GM12878 (cell line): ENCODE measurements around the gene C10orf90. TPM values are rescaled to one million over a fixed set of nuclear protein-coding genes. Genes with fewer than 3 reads are reported as not detected.

Experiments used
- ATAC-seq: fragments of 200-7000 bp; cut with Tn5 transposase; 3 replicates; pipeline ENCODE4 v1.9.1; 2020; ENCODE audit warnings: mild to moderate bottlenecking, moderate library complexity
- BruUV-seq: library from RNA; stranded (reverse); fragments of 400-500 nt; replicated peaks from 2 replicates; lab custom pipeline; 2021; lab: Mats Ljungman, UMichigan
- CTCF ChIA-PET: fragments of 300-600 bp; sonication (Branson Sonifier 250); formaldehyde crosslinking; extraction: SDS; loops from one replicate; lab custom pipeline; 2021; ENCODE audit warnings: inconsistent platforms; lab: Yijun Ruan, JAX
- POLR2A ChIA-PET: fragments of 350-600 bp; formaldehyde crosslinking; extraction: SDS; loops from one replicate; lab custom pipeline; 2021; ENCODE audit warnings: inconsistent platforms; lab: Charles Lee
- RAD21 ChIA-PET: fragments of 300-600 bp; sonication (Branson Sonifier 250); formaldehyde crosslinking; loops from one replicate; lab custom pipeline; 2023; ENCODE audit warnings: antibody characterized with exemption; ENCODE audit not compliant: unreplicated experiment; lab: Charles Lee
- SMC1A ChIA-PET: fragments of 300-600 bp; sonication (Branson Sonifier 250); formaldehyde crosslinking; loops from one replicate; lab custom pipeline; 2023; ENCODE audit not compliant: unreplicated experiment, uncharacterized antibody; lab: Charles Lee
- DNase-seq: peaks from one replicate; pipeline ENCODE4 v3.0.0-alpha.2; 2011; ENCODE audit warnings: low read depth, low spot score
- FAIRE-seq: peaks from 3 replicates; lab custom pipeline; 2011; peaks lifted over from hg19 to GRCh38; lab: Jason Lieb, UNC
- H2AFZ ChIP-seq: 2 replicates; pipeline ENCODE4 v1.6.0; 2011; ENCODE audit warnings: low read depth, low read length, control low read depth; ENCODE audit not compliant: control insufficient read depth
- H3K27ac ChIP-seq: 2 replicates; pipeline ENCODE4 v1.5.1; 2011; ENCODE audit warnings: control low read depth; ENCODE audit not compliant: control insufficient read depth, insufficient read depth
- H3K27me3 ChIP-seq, 2 experiments: replicated peaks in 1 of 2; 2 replicates each; pipeline versions ENCODE4 v1.6.0 to v1.6.1; 2011; ENCODE audit warnings: low read length in 1 of 2; ENCODE audit not compliant: control insufficient read depth in 2 of 2, insufficient read depth in 2 of 2
- H3K36me3 ChIP-seq, 2 experiments: 2 replicates each; pipeline ENCODE4 v1.5.1; 2011; ENCODE audit warnings: low read length in 1 of 2; ENCODE audit not compliant: control insufficient read depth in 2 of 2, insufficient read depth in 2 of 2
- H3K4me1 ChIP-seq: 2 replicates; pipeline ENCODE4 v1.6.1; 2011; ENCODE audit warnings: mild to moderate bottlenecking, low read length, moderate library complexity, mixed read lengths; ENCODE audit not compliant: control insufficient read depth, insufficient read depth
- H3K4me2 ChIP-seq: 2 replicates; pipeline ENCODE4 v1.6.0; 2011; ENCODE audit warnings: control low read depth; ENCODE audit not compliant: control insufficient read depth, insufficient read depth
- H3K4me3 ChIP-seq: fragments of 200-600 bp; sonication (generic); 2 replicates; pipeline ENCODE4 v1.5.1; 2016
- H3K79me2 ChIP-seq: 2 replicates; pipeline ENCODE4 v1.6.0; 2011; ENCODE audit warnings: low read length; ENCODE audit not compliant: control insufficient read depth, insufficient read depth
- H3K9ac ChIP-seq: 2 replicates; pipeline ENCODE4 v1.8.0; 2011; ENCODE audit warnings: low read length, control low read depth, mixed read lengths; ENCODE audit not compliant: control insufficient read depth, insufficient read depth
- H3K9me3 ChIP-seq: replicated peaks from 3 replicates; pipeline ENCODE4 v1.5.1; 2011; ENCODE audit warnings: mild to moderate bottlenecking, low read length; ENCODE audit not compliant: control insufficient read depth, insufficient read depth
- H4K20me1 ChIP-seq: 2 replicates; pipeline ENCODE4 v1.6.0; 2011; ENCODE audit not compliant: control insufficient read depth, insufficient read depth
- HDGF ChIP-seq: fragments of 450-650 bp; IDR thresholded peaks from 2 replicates; pipeline ENCODE4 v1.6.1; 2016; ENCODE audit warnings: antibody characterized with exemption
- MEF2A ChIP-seq: IDR thresholded peaks from 2 replicates; pipeline ENCODE4 v1.6.1; 2011; ENCODE audit warnings: low read depth, mild to moderate bottlenecking, low read length, moderate library complexity; ENCODE audit not compliant: insufficient read depth
- NFIC ChIP-seq: IDR thresholded peaks from 2 replicates; pipeline ENCODE4 v1.6.1; 2012; ENCODE audit warnings: low read depth, mild to moderate bottlenecking, inconsistent platforms, low read length, moderate library complexity
- NFXL1 ChIP-seq: fragments of 450-650 bp; IDR thresholded peaks from 2 replicates; pipeline ENCODE4 v1.6.1; 2017; ENCODE audit warnings: antibody characterized with exemption, mild to moderate bottlenecking, borderline replicate concordance
- ZBTB33 ChIP-seq: fragments of 450-650 bp; IDR thresholded peaks from 2 replicates; pipeline ENCODE4 v1.6.1; 2017; ENCODE audit warnings: mild to moderate bottlenecking
- ZNF687 ChIP-seq: fragments of 450-650 bp; IDR thresholded peaks from 2 replicates; pipeline ENCODE4 v1.6.1; 2017; ENCODE audit warnings: mild to moderate bottlenecking, moderate library complexity
- WGBS: methylation state at CpG from one replicate; pipeline ENCODE4 v1.1.6; 2016; ENCODE audit warnings: low lambda C conversion rate; ENCODE audit not compliant: insufficient replicate concordance, insufficient coverage; ENCODE audit errors: missing lambda C conversion rate; 5-methylcytosine and 5-hydroxymethylcytosine counted together
- in situ Hi-C: fragments of 300-500 bp; cut with MboI; formaldehyde crosslinking; loops from 9 replicates; pipeline ENCODE4 v1.14.3; 2018; ENCODE audit warnings: mixed read lengths
- intact Hi-C: fragments of 100-400 bp; cut with micrococcal nuclease; formaldehyde crosslinking; loops from one replicate; pipeline ENCODE4 v1.14.2; 2022; ENCODE audit not compliant: unreplicated experiment
- polyA plus RNA-seq, 11 experiments: library from polyadenylated mRNA; depleted of rRNA in 4 of 11; unstranded in 6 of 11; stranded (reverse) in 5 of 11; fragments of >200 nt; fragmentation: Nextera tagmentation in 4 of 11; fragmentation: Illumina TruSeq in 1 of 11; extraction: Ambion mirVana in 4 of 11; extraction: Trizol in 1 of 11; gene quantifications; 1 replicate in 1 of 11; 2 replicates in 10 of 11; pipeline versions ENCODE4 v1.2.1 to v1.2.3, GENCODE V29; 2011 to 2016; ENCODE audit warnings: inconsistent platforms in 2 of 11, missing spikeins in 2 of 11, low read depth in 1 of 11
- total RNA-seq, 4 experiments: library from RNA; depleted of rRNA in 3 of 4; stranded (reverse); fragments of >200 nt in 3 of 4; fragmentation: Illumina TruSeq in 1 of 4; extraction: Trizol in 1 of 4; gene quantifications; 2 replicates each; pipeline versions ENCODE4 v1.2.1 to v1.2.3, GENCODE V29; 2013 to 2021

Gene C10orf90
- total and polyA plus RNA-seq, 10 of the 15 experiments (the other 5 are each of a cell fraction or from before 2014, with no cell fraction given): 0.04 TPM; not detected in 9

- TF ChIP-seq ZNF687: no peak
- TF ChIP-seq MEF2A: no peak
Measured at GRCh38 chr10:126595160-126595559, 75.3 kb downstream of the C10orf90 start (continued).

DNA sequence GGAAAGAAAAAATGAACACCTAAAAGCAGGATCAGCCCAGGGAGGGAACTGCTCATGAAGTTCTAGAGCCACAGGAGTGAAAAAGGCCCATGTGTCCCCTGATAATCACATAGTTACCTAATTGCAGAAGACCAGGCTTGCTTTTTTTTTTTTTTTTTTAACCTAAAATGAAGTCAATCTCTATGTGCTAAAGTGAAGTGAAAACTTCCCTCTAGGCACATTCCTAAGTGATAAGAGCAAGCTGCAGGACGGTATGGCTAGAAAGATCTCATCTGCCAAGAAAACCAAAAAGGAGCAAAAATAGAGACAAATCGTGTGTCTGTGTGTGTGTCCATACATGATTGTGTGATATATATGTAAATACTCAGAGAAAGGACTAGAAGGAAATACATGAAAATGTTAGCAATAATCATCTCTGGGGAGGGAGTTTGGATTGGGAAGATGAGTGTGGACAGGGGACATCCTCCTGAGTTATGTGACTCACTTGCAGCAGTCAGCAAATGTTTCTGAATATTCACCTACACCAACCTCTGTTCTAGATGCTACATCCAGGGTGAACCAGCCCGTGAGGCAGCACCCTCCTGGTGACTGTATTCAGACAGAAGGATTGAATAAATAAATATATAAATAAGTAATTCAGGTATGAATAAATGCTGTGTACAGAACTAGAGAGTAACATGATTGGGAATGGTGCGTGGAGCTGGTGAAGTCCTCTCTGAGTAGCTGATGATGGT is 76.4 kb downstream of the C10orf90 start:
- Histone ChIP-seq H3K4me1 (no peaks in the 10 kb centered on the region), H4K20me1 (no peaks in the 10 kb centered on the region), H3K4me2 (no peak overlapping the region), H3K4me3 (no peak overlapping the region), H3K27me3 (no peaks in the 10 kb centered on the region), H3K9me3 (no peaks in the 10 kb centered on the region), H3K79me2 (no peaks in the 10 kb centered on the region), H2AFZ (no peak overlapping the region), H3K9ac (no peak overlapping the region), H3K27ac (no peak overlapping the region), H3K36me3 (no peaks in the 10 kb centered on the region)
- FAIRE-seq (no peak), ATAC-seq (no peak), DNase-seq (no peak)
- POLR2A ChIA-PET: no interaction called here
- intact Hi-C loops (no loop called here), in situ Hi-C loops (no loop called here)
- CTCF ChIA-PET: no interaction called here
- RAD21 ChIA-PET: no interaction called here
- WGBS: 9% methylated on average over 4 of the region's 4 CpGs
- SMC1A ChIA-PET: no interaction called here
- no TSS peak for BruUV-seq
- TF ChIP-seq NFXL1 (no peak), HDGF (no peak), NFIC (no peak), ZNF687 (no peak), ZBTB33 (no peak)
